GM18907 (cell line): ENCODE measurements around the gene GOPC.
A peak's percentile ranks its signal among the peaks of the same experiment; 100 is the strongest.

Source experiments
- ATAC-seq: cut with Tn5 transposase; IDR thresholded peaks from one replicate; pipeline ENCODE4 v1.9.1; 2021; ENCODE audit warnings: mild to moderate bottlenecking, moderate library complexity; ENCODE audit not compliant: unreplicated experiment

The GOPC gene

GRCh38 chr6:117550078-117550600 lies 52.2 kb downstream of the GOPC start:
- no peak for ATAC-seq

GRCh38 chr6:117549611-117550010 lies 52.7 kb downstream of the GOPC start:
- no peak for ATAC-seq

- ATAC-seq = no peak
Measured at GRCh38 chr6:117548797-117549301, 53.5 kb downstream of the GOPC start.

- peak; percentile 72 for ATAC-seq
Measured at GRCh38 chr6:117547688-117548621, 54.4 kb downstream of the GOPC start.

- ATAC-seq = no peak
Measured at GRCh38 chr6:117546674-117547073, 55.6 kb downstream of the GOPC start.

- ATAC-seq = no peak
Measured at GRCh38 chr6:117545161-117545595, 57.1 kb downstream of the GOPC start.

- ATAC-seq = no peak
Measured at GRCh38 chr6:117544716-117545115, 57.6 kb downstream of the GOPC start.

- ATAC-seq = no peak
Measured at GRCh38 chr6:117542493-117542892, 59.8 kb downstream of the GOPC start.

- ATAC-seq = no peak
Measured at GRCh38 chr6:117540670-117541069, 61.6 kb downstream of the GOPC start.

GRCh38 chr6:117538615-117539014 lies 63.7 kb downstream of the GOPC start:
- no peak for ATAC-seq

GRCh38 chr6:117536317-117536716 lies 66.0 kb downstream of the GOPC start:
- no peak for ATAC-seq

- ATAC-seq = no peak
Measured at GRCh38 chr6:117534974-117535373, 67.3 kb downstream of the GOPC start.

- no peak for ATAC-seq
Measured at GRCh38 chr6:117533775-117534174, 68.5 kb downstream of the GOPC start.

GRCh38 chr6:117531809-117532725 lies 70.2 kb downstream of the GOPC start:
- no peak for ATAC-seq

- ATAC-seq = no peak
Measured at GRCh38 chr6:117531346-117531745, 71.0 kb downstream of the GOPC start.

GRCh38 chr6:117530467-117531242 lies 71.7 kb downstream of the GOPC start:
- ATAC-seq = no peak

GRCh38 chr6:117525607-117526006 lies 76.7 kb downstream of the GOPC start:
- ATAC-seq = no peak

GRCh38 chr6:117521791-117522502 lies 80.4 kb downstream of the GOPC start:
- ATAC-seq = no peak

GRCh38 chr6:117520603-117521395 lies 81.5 kb downstream of the GOPC start:
- no peak for ATAC-seq
